Measurements from ENCODE around the gene ADAMTS16.

Gene ADAMTS16

DNA sequence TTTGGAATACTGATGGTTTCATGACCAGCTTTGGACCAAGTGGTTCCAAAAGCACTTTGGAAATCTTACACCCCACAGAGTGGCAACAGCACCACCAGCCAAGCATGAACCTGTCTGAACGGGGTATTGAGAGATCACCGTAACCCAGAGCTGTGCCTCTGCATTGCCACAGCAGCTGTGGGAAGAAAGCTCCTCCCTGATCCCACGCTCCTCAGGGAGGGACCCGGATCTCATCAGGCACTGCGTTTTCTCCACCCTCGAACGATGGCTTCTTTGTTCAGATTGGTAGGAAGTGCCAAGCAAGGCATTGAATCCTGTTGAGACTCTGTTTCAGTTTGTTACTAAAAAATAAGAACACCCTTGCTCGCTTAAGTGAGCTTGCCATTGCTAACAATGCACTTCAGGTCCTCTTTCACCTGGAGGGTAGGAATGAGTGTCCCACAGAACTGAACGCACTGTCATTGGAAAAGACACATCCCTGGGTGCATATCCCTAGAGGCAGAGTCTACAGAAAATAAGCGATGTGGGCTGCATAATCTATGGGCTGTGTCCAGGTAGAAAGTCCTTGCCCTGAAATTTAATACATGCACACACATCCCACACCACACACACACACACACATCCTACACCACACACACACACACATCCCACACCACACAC lies 164.4 kb downstream of the ADAMTS16 start:
- no peak overlapping the region for H3K4me3 ChIP-seq (ENCODE audit: low read depth, low read length)
- no peak for DNase-seq (ENCODE audit: low read depth)
- no peak for TF ChIP-seq CTCF (conservative IDR thresholded peaks at IDR 0.05; ENCODE audit: low read depth, low read length)

- no peak overlapping the region for H3K4me3 ChIP-seq (ENCODE audit: low read depth, low read length)
- DNase-seq (ENCODE audit: low read depth): peak; percentile 35
- no peak for TF ChIP-seq CTCF (conservative IDR thresholded peaks at IDR 0.05; ENCODE audit: low read depth, low read length)
Observed at GRCh38 chr5:5306696-5307095, 166.6 kb downstream of the ADAMTS16 start.

DNA sequence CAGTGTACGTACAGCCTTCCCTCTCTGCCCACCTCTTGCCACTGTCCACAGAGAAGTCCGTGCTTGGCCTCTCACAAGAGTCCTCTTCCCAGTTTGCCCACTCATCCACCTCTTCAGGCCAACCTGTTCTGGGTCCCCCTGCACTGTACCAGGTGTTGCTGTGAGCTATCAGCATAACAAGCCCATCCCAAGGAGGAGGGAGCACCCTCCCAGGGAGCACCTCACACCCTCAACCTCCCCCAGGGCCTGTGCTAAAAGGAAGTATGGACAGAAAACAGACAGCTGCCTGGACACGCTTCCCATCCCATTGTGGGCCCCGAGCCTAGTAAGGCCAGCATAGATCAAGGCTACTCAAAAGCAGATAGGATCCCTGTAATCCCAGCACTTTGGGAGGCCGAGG lies 168.2 kb downstream of the ADAMTS16 start:
- no peak for TF ChIP-seq CTCF (conservative IDR thresholded peaks at IDR 0.05; ENCODE audit: low read depth, low read length)
- DNase-seq (ENCODE audit: low read depth): no peak
- H3K4me3 ChIP-seq (ENCODE audit: low read depth, low read length): no peak overlapping the region

GRCh38 chr5:5309645-5310044 lies 169.5 kb downstream of the ADAMTS16 start:
- no peak for TF ChIP-seq CTCF (conservative IDR thresholded peaks at IDR 0.05; ENCODE audit: low read depth, low read length)
- no peak overlapping the region for H3K4me3 ChIP-seq (ENCODE audit: low read depth, low read length)
- no peak for DNase-seq (ENCODE audit: low read depth)

- no peak for TF ChIP-seq CTCF (conservative IDR thresholded peaks at IDR 0.05; ENCODE audit: low read depth, low read length)
Observed at GRCh38 chr5:5313101-5313635, 173.0 kb downstream of the ADAMTS16 start.

DNA sequence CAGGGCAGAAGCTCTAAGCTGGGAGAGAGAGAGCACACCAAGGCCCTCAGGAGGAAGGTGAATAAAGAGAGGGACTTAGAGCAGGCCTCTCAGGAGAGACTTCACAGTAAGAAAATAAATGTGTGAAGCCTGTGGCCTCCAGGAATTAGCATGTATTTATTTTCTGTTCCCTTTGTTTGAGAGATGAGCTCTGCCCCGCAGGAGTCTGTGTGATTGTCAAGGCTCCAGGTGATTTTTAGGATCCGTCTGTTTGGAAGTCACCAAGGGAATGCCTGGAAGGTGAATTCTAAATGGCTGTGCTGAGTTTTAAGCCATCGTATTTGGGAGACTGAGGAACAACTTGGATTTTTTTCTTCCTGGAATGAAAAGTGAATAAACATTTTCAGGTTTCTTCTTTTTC lies 174.0 kb downstream of the ADAMTS16 start:
- no peak for TF ChIP-seq CTCF (conservative IDR thresholded peaks at IDR 0.05; ENCODE audit: low read depth, low read length)
- no peak for DNase-seq (ENCODE audit: low read depth)
- no peak overlapping the region for H3K4me3 ChIP-seq (ENCODE audit: low read depth, low read length)

More at GRCh38 chr5:5313101-5313635, 173.0 kb downstream of the ADAMTS16 start:
- peak; percentile 31 for DNase-seq (ENCODE audit: low read depth)
- H3K4me3 ChIP-seq (ENCODE audit: low read depth, low read length): no peak overlapping the region

DNA sequence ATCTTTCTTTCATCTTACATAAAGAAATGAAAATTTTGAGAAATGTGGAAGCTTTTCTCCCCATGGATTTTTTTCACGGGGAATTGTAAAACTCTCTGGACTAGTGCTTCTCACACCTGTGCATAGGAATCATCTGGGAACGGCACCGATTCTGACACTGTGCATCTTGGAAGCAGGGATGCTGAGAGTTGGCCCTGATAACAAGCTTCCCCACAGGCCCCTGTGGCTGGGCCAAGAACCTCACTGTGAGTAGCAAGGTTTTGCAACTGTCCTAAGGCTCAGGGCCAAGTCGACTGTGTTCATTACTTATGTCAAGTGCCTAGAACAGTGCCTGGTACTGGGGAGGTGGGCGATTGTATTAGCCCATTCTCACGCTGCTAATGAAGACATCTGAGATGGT lies 174.5 kb downstream of the ADAMTS16 start:
- DNase-seq (ENCODE audit: low read depth): no peak
- TF ChIP-seq CTCF (conservative IDR thresholded peaks at IDR 0.05; ENCODE audit: low read depth, low read length): no peak
- H3K4me3 ChIP-seq (ENCODE audit: low read depth, low read length): no peak overlapping the region
